NCI-H82 treated with DMSO at 0.1 percent for 48 hours (cell line): ENCODE results near the gene SLC16A13.
"Not testable (repeated sequence)": the region's sequence is repeated elsewhere in the genome, so short reads cannot be mapped to it uniquely, and the experiment has no call there.

ENCODE experiments used
- DNase-seq: peaks from one replicate; lab custom pipeline; 2025; ENCODE audit not compliant: unreplicated experiment; lab: John Stamatoyannopoulos, UW

Gene SLC16A13

GRCh38 chr17:7035591-7036368 is at the start of gene SLC16A13:
Gene SLC16A13 (plus strand): TSS chr17:7036015. CDS start chr17:7036383, 368 bp downstream.
- DNase-seq, result peak; percentile 60

GRCh38 chr17:6986676-6987075 is 49.1 kb upstream of the SLC16A13 start:
- no peak for DNase-seq

- DNase-seq, result no peak
These were observed 46.0 kb upstream of the SLC16A13 start for GRCh38 chr17:6989779-6990178.

GRCh38 chr17:6993613-6994056 is 42.2 kb upstream of the SLC16A13 start:
- DNase-seq, result not testable (repeated sequence)

GRCh38 chr17:6994118-6994598 is 41.7 kb upstream of the SLC16A13 start:
- DNase-seq, result no peak

GRCh38 chr17:6994666-6995256 is 41.1 kb upstream of the SLC16A13 start:
- no peak for DNase-seq

- no peak for DNase-seq
These were observed 40.1 kb upstream of the SLC16A13 start, which contains the start of gene ALOX12 for GRCh38 chr17:6995500-6996255. Gene ALOX12 (plus strand): TSS chr17:6996049. CDS start chr17:6996118, 69 bp downstream.

- DNase-seq, result no peak
These were observed 39.4 kb upstream of the SLC16A13 start for GRCh38 chr17:6996256-6997011.

- DNase-seq, result no peak
These were observed 38.6 kb upstream of the SLC16A13 start for GRCh38 chr17:6997171-6997570.

- no peak for DNase-seq
These were observed 36.8 kb upstream of the SLC16A13 start for GRCh38 chr17:6998855-6999508.

- DNase-seq, result no peak
These were observed 34.4 kb upstream of the SLC16A13 start for GRCh38 chr17:7001318-7001961.

- no peak for DNase-seq
These were observed 33.3 kb upstream of the SLC16A13 start for GRCh38 chr17:7002288-7003047.

- DNase-seq, result no peak
These were observed 32.1 kb upstream of the SLC16A13 start for GRCh38 chr17:7003745-7004144.

- peak; percentile 43 for DNase-seq
These were observed 31.2 kb upstream of the SLC16A13 start for GRCh38 chr17:7004398-7005253.

GRCh38 chr17:7005716-7006115 is 30.1 kb upstream of the SLC16A13 start:
- no peak for DNase-seq

GRCh38 chr17:7007143-7007542 is 28.7 kb upstream of the SLC16A13 start:
- DNase-seq, result no peak

- no peak for DNase-seq
These were observed 25.3 kb upstream of the SLC16A13 start for GRCh38 chr17:7010523-7010922.

GRCh38 chr17:7011415-7011814 is 24.4 kb upstream of the SLC16A13 start:
- no peak for DNase-seq
